SIG-M5 (cell line): ENCODE data around the gene PADI3.
"Not testable (repeated sequence)": the region's sequence is repeated elsewhere in the genome, so short reads cannot be mapped to it uniquely, and the experiment has no call there.

Experiments
- DNase-seq: peaks from one replicate; lab custom pipeline; 2025; lab: John Stamatoyannopoulos, UW

Gene PADI3

DNA sequence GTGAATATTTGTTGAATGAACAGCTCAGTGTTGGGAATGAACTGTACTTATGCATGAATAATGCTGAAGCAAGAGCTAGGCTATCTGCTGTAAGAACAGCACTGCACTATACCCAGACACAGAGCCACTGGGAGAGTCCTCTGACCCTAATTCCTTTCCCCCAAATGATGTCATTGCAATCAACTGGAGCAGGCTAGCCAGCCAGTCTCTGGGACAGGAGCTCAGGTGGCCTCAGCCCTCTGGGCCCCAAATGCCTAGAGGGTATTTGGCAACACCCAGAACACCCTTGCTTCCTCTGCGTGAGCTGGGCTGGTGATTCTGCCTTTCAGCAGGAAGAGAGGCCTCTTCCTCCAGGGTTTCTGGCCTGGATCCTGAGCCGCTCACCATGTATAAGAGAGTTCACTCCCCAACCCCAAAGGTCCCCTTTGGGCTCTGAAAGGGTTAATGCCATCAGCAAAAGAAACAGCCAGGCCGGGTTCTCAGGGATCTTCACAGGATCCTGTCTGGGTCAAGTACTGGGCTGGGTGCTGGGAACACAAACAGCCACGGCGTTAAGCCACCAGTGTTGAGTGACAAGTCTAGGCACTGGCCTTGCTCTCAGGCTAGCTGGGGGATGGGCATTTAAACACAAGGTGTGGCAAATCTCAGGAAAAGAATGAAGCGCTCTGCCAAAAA is 55.4 kb downstream of the PADI3 start:
- DNase-seq = no peak

DNA sequence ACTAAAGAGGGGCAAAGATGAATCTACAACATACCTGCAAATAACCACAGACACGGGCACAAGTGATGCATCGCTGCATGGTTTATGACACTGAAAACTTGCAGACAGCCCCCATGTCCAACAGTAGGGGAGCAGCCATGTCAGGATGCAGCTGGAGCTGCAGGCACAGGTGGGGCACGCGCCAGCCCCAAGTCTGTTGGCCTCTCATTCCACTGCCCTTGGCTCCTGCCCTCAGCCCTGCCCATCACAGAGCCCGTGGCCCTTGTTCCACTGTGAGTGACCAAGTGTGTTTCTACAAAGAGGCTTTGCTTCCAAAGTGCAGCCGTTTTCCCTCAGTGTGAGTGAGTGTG is 55.9 kb downstream of the PADI3 start:
- DNase-seq = no peak

DNA sequence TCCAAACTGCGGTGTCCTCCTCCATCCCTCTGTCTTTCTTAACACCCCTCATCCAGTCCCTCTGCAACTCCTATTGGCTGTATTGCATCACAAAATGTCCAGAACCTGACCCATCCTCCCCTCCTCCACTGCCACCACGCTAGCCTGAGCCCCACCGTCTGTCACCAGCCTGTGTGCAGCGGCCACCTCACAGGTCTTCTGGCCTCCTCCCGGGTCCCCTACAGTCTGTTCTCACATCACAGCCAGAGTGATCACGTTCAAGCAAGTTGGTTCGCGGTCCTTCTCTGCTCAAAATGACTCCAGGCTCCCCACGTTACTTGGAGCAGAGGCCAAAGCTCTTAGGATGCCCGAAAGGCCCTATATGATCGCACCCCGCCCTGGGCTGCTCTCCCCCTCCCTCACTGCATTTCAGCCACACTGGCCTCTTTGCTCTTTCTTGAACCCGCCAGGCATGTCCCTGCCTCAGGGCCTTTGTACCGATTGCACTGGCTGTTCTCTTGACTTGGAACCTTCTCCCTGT is 56.7 kb downstream of the PADI3 start:
- DNase-seq = no peak

DNA sequence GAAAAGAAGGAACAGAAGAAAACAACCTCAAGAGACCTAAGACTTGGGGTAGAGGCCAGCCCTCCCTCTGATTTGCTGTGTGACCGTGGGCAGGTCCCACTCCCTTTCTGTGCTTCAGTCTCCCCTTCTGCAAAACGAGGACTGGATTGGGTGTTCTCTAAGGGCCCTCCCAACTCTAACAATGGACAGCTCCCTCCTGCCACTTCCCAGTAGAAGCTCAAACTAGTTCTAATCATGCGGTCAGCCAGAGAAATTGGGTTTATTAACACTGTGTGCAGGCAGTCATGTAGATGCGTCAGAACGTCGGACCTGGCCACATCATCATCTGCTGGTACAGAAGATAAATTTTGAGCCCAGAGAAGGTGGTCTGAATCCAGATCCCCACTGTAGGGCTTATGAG is 57.5 kb downstream of the PADI3 start:
- no peak for DNase-seq

DNA sequence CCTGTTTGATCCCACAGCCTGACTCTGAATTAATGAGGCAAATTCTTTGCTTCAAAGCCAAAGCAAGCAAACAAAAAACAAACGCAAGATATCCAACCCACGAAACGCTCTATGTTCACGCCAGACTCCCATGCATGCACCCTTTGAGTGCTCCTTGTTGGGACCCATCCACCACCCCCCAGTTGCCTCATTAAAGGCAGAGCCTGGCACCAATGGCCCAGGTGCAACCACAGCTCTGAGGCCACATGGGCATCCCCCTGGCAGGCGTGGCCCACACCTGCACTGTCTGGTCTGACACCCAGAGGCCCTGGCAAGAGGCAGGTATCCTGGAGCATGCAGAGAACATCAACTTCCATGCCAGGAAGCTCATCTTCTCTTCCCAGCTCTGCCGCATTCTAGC is 58.0 kb downstream of the PADI3 start:
- DNase-seq = no peak

DNA sequence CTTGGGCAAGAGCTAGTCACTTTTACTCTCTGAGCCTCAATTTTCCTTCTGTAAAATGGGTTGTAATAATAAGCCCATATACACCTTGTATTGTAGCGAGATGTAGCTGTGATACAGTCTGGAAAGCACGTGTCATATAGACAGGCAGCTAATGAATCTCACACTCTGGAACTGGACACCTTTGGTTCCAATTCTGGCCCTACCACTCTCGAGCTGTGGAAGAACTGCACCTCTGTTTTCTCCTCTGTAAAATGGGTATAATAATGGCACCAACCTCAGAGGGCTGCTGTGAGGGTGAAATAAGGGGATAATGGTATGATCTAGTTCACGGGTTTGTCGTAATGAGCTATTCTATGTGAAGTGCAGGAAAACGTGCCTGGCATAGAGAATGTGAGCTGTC is 58.4 kb downstream of the PADI3 start:
- DNase-seq = no peak

DNA sequence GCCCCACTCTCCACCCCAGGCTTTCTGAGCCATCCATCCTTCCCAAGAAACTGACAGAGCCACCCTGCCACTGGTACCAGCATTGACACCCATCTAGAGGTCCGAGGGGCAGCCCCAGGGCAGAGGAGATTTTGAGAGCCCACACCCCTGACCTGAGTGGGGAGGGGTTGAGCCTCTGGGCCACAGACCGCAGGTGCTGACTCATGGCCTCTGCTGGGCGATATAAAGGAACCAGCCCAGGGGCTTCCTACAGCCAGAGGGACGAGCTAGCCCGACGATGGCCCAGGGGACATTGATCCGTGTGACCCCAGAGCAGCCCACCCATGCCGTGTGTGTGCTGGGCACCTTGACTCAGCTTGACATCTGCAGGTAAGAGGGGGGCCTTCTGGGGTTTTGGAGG is 59.0 kb downstream of the PADI3 start, which contains the start of gene PADI4:
PADI4 (plus strand) TSS at position 252 of the 400 bp plus-strand sequence; CDS start at position 278, 26 bp downstream.
- DNase-seq = no peak

DNA sequence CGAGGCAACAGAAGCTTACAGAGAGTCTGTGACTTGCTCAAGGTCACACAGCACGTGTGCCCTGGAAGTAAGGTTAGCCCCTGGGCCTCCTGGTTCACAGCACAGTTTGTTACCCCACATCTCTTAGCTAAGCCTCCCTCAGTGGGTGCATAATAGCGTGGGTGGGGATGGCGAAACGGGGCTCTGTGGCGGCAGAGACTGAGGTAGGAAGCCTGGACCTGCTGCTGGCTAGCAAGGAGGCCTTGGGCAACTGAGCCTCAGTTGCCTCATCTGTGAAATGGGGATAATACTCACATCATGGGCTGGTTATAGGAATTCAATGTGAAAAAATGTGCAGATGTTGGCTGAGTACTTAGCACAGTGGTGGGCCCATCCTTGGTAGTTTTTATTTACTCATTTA is 59.7 kb downstream of the PADI3 start:
- DNase-seq = no peak

DNA sequence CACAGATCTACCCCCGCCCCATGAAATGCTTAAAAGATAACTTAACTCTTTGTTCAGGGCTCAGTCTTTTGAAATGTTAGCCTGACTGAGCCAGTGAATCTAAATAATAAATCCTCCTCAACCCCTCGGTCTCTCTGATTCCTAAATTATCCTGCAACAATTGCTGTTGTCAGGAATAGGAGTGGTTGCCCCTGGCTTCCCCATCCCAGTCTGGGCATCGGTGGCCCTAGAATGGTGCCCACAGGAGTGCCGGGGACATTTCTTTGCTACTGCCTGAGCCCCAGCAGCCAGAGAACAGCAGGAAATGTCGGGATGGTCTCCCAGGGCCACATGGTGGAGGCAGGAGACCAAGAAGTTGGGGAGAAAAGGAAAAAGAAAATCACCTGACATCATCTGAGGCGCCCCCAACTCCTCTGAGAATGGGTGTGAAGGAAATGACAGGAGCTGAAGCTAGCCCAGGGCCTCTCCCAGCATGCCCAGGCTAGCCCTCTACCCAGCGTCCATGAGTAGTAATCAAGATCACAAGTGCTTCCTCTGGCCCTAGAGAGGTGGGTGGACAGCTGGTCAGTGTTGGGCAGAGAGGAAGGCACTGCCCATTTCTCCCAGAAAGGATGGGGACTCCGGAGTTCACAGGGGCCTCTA is 60.6 kb downstream of the PADI3 start:
- no peak for DNase-seq

DNA sequence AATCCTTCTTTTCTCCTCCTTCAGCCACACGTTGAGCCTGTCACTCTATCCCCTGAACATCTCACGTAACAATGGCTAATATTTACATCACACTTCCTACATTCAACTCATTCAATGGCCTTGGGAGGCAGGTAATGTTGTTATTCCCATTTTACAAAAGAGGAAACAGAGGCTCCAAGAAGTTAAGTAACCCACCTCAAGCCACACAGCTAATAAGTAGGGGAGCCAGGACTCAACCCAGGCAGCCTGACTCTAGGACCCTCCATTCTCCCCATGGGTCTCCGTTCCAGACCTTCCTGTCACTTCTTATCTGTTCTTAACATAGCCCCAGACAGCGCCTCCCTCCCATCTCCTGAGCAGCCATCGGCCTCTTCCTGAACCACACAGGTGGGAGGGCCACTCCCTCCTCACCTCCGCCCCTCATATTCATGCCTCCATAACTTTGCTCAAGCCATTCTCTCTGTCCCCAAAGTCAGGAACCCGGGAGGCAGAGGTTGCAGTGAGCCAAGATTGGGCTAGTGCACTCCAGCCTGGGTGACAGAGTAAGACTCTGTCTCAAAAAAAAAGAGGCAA is 61.3 kb downstream of the PADI3 start:
- DNase-seq = no peak

DNA sequence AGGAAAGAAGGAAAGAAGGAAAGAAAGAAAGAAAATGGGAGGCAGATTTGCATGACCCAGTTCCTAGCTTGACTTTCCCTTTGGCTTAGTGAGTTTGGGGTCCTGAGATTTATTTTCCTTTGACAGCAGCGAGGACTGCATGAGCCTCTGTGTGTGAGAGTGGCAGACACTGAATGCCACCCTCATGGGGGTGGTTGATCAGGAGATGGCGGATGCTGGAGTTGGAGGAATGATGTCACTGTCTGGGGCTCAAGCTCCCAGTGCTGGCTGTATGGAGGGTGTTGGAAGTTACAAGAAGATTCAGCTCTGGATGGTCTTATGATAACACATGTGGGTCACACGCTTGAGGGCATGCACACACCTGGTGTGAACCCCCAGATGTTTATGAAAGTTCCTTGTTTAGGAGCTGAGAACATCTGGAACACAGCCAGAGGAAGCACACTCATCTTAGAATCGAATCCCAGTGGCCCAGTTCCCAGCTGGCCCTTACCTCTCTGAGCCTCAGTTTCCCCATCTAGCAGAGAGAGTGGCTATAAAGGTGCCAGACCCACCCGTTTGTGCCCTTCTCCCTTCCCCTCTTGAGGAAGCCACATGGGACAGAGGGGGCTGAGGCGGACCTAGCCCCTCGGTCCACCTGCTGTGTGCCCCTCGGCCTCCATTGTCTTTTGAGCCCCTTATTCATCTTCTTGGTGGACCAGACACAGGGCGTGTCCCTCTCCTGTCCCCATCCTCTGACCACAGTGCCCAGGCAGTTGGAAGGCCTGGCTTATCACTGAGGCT is 64.8 kb downstream of the PADI3 start:
- DNase-seq = no peak

DNA sequence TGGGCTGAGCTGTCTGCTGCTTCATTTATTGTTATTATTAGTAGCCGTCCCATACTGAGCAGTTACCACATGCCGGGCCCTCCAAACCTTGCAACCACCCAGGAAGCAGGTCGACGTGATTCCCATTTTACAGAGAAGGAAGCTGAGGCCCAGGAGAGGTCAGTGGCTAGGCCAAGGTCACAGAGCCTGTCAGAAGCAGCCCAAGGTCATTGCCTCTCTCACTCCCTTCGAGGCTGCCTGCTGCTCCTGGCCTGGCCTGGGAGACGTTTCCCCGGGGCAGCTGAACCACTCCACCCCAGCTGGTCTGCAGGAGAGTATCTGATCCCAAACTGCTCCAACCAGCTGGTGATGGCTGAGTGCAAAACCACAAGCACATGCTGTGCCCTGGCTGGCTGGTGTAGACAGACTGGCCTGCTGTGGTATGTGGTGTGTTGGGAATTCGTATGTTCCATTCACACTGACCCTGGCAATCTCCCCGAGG is 65.6 kb downstream of the PADI3 start:
- no peak for DNase-seq

DNA sequence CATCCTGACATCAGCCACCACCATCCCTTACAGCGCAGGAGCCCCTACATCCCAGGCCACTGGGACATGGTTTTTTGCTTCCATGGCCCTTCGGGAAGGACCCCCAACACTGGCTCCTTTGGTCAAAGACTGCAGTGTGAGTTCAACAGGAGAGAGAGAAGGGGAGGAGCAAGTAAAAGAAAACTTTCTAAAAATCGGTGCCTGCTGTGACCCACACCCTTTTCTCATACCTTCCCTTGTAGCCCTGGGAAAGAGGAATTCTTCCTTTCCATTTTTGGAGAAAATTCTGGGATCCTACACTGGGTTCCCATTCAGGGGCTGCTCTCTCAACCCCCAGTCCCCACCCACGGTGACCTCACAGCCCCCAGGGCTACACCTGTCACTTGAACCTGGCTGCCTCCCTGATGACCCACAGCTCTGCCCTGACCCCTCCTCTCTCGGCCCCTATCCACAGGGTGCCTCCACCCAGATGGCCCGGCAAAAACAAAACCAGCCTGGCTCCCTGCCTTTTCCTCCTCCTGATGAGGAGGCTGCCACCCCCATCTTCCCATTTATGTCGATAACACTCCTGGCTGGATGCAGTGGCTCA is 66.7 kb downstream of the PADI3 start:
- no peak for DNase-seq

DNA sequence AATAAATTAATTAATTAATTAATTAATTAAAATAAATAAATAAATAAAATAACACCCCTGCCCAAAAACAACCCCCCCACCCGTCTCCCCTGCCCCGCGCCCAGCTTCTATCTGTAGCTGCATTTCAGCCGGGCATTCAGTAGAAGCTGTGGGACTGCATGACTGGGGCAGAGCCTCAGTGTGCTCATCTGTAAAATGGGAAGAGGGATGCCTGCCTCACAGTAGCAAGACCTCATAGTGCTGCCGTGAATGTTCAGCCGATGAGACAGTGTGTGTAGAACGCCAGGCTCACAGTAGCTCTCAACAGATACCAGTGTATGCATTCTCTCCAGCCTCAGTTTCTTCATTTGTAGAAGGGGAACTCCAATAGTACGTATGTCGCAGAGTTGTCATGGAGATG is 67.8 kb downstream of the PADI3 start:
- DNase-seq = no peak

DNA sequence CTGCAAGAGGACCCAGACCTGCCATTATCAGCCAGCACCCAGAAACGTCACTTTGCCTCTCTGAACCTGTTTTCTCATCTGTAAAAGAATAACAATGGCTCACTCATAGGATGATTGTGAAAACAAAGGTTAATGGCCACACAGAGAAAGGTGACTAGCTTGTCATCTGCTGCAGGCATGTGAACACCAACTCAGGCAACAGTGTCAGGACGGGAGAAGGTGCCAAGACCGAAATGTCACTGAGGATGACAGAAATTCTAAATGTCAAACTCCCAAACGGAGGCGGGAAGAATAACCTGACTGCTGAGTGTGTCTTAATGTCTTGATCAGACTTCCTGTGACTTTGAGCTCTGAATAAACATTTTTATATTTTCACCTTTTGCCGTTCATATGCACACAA is 69.4 kb downstream of the PADI3 start:
- DNase-seq = no peak

DNA sequence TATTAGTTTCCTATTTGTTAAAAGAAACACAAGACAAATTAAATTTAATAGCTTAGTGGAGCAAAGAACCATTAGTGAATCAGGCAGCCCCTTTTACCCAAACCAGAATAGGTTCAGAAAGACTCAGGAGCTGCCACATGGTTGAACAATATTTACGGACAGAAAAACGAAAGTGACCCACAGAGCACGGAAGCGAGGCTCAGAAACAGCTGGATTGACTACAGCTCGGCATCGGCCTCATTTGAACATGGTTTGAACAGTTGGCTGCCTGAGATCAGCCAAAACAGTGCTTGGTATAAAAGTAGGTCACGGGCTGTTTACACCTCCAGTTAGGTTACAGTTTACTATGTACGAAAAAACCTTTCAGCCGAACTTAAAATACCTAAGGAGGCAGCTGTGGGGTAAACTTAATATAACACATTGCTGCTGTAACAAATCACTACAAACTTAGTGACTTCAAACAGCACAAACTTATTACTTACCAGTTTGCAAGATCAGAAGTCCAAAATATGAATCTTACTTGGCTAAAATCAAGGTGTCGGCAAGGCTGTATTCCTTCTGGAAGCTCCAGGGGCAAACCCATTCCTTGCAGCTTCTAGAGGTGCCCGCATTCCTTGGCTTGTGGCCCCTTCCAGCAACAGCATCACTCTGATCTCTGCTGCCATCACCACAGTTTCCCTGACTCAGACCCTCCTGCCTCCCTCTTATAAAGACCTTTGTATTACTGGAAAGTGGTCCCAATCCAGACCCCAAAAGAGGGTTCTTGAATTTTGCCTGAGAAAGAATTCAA is 70.9 kb downstream of the PADI3 start:
- DNase-seq = no peak

DNA sequence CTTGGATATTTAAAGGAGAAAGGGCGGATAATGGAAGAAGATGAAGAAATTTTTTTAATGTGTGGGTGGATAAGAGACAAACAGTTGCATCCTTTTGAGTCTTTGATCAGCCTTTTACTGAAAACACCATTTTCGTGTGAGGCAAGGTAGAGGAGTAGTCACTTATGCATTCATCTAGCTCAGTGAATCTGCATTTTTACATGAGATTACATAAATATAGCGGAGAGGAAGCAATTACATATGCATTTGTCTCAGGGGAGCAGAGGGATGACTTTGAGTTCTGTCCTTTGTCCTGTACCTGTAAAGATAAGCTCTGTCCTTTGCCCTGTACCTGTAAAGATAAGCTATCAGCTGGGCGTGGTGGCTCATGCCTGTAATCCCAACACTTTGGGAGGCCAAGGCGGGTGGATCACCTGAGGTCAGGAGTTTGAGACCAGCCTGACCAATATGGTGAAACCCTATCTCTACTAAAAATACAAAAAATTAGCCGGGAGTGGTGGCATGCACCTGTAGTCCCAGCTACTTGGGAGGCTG is 73.0 kb downstream of the PADI3 start:
- not testable (repeated sequence) for DNase-seq

DNA sequence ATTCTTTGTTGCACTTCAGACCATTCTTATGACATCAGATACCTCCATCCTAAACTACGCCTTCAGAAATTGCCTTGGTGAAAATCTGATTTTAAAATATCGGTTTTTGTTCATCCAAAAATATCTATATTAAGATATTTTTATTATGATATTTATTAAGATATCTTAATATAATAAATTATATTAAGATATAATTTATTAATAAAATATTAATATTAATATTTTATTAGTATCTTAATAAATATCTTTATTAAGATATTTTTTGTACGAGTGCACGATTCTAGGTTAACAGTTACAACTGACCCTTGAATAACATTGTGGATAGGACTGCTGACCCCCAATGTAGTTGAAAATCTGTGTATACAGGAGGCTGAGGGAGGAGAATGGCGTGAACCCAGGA is 80.0 kb downstream of the PADI3 start:
- no peak for DNase-seq

DNA sequence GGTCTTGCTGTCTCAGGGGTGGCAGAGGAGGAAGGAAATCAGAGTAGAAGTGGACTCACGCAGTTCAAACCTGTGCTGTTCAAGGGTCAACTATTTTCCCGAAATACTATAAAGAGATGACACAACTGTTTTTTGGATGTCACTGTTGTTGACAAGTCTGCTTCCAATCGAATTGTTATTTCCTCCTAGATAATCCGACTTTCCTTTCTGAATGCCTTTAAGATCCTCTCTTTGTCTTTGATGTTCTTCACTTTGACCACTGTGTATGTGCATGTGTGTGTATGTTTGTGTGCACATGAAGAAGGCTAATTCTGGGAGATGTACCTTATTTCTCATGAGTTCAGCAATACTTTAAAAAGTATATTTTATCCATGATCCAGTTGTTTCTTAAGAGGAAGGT is 80.7 kb downstream of the PADI3 start:
- DNase-seq = no peak

DNA sequence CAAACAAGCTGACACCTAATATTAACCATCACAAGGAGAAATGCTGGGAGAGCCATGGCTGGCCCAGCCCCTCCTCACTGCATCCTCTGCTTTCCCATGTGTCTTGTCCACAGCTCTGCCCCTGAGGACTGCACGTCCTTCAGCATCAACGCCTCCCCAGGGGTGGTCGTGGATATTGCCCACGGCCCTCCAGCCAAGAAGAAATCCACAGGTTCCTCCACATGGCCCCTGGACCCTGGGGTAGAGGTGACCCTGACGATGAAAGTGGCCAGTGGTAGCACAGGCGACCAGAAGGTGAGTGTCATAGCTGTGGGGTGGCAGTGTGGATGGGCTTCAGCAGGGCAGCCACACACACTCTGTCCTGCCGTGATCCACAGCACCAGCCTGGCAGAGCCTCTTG is 82.0 kb downstream of the PADI3 start:
- no peak for DNase-seq

DNA sequence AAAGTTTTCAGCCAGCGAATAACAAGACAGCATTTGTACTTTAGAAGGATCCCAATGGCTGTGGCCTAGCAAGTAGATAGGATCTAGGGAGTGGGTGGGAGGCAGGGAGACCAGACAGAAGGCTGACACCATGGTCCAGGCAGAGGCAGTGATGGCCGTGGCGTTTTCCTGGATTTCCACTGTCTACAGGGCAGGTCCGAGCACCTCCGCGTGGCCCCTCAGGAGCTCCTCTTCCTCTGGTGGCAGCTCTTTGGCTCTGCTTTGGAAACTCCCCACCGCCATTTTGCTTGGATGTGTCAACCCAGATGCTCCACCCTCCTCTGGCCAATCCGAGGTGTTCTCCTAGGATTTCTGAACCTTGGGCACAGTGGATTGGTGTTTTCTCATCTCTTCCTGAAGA is 84.2 kb downstream of the PADI3 start:
- no peak for DNase-seq
